Testis (tissue), 2 donors: ENCODE results near the gene GPC6.

ENCODE experiments used
- CTCF ChIP-seq, 3 experiments: fragments of 450-650 bp in 2 of 3; fragments of 200-600 bp in 1 of 3; sonication (generic) in 1 of 3; IDR thresholded peaks; one replicate each; pipeline ENCODE4 v1.5.1; 2016 to 2019; ENCODE audit warnings: antibody characterized with exemption in 3 of 3, mild to moderate bottlenecking in 2 of 3, moderate library complexity in 1 of 3
- POLR2A ChIP-seq: fragments of 450-650 bp; IDR thresholded peaks from one replicate; pipeline ENCODE4 v1.6.1; 2017; ENCODE audit warnings: antibody characterized with exemption, mild to moderate bottlenecking, moderate library complexity

- TF ChIP-seq POLR2A: no peak
- TF ChIP-seq CTCF (IDR thresholded peaks at IDR 0.05): no peak
These were observed 640.9 kb downstream of the GPC6 start for GRCh38 chr13:93867481-93867880.
